WTC11 (cell line): ENCODE data around the gene BTN3A1. TPM values are rescaled to one million over a fixed set of nuclear protein-coding genes. Genes with fewer than 3 reads are reported as not detected.

Experiments used
- ATAC-seq: fragments of 200-7000 bp; cut with Tn5 transposase; 2 replicates; pipeline ENCODE4 v1.10.0; 2021; ENCODE audit warnings: mild to moderate bottlenecking, moderate library complexity
- CTCF ChIA-PET: fragments of 300-600 bp; sonication (Branson Sonifier 250); formaldehyde crosslinking; loops from one replicate; lab custom pipeline; 2021; ENCODE audit warnings: antibody characterized with exemption; lab: Charles Lee
- POLR2A ChIA-PET: fragments of 350-600 bp; sonication (Branson Sonifier 250); formaldehyde crosslinking; loops from one replicate; lab custom pipeline; 2021; ENCODE audit warnings: antibody characterized with exemption; lab: Charles Lee
- DNase-seq: peaks from one replicate; pipeline ENCODE4 v3.0.0; 2021; ENCODE audit warnings: low spot score
- H3K27ac Mint-ChIP-seq: 2 replicates; pipeline ENCODE4 v1.8.0; 2021; ENCODE audit warnings: mixed read lengths
- H3K27me3 Mint-ChIP-seq: 2 replicates; pipeline ENCODE4 v1.8.0; 2021; ENCODE audit warnings: low read depth, mild to moderate bottlenecking, moderate library complexity, mixed read lengths
- H3K36me3 Mint-ChIP-seq: 2 replicates; pipeline ENCODE4 v1.8.0; 2021; ENCODE audit warnings: mixed read lengths
- H3K4me1 Mint-ChIP-seq: 2 replicates; pipeline ENCODE4 v1.8.0; 2022; ENCODE audit warnings: mixed read lengths
- H3K4me3 Mint-ChIP-seq: 2 replicates; pipeline ENCODE4 v1.8.0; 2021; ENCODE audit warnings: mild to moderate bottlenecking, moderate library complexity, mixed read lengths
- H3K9me3 Mint-ChIP-seq: 2 replicates; pipeline ENCODE4 v1.8.0; 2021; ENCODE audit warnings: mixed read lengths
- AFF4 ChIP-seq: sonication (generic); formaldehyde crosslinking; IDR thresholded peaks from 2 replicates; pipeline ENCODE4 v1.8.1; 2023; ENCODE audit warnings: mild to moderate bottlenecking, missing genetic modification reagents, borderline replicate concordance
- ATF3 ChIP-seq: sonication (generic); formaldehyde crosslinking; conservative IDR thresholded peaks from 2 replicates; pipeline ENCODE4 v1.8.1; 2022; ENCODE audit warnings: mild to moderate bottlenecking, missing genetic modification reagents
- CREM ChIP-seq: sonication (generic); formaldehyde crosslinking; IDR thresholded peaks from 2 replicates; pipeline ENCODE4 v1.8.1; 2022; ENCODE audit warnings: mild to moderate bottlenecking, missing genetic modification reagents, moderate library complexity
- E2F1 ChIP-seq: sonication (generic); formaldehyde crosslinking; IDR thresholded peaks from 2 replicates; pipeline ENCODE4 v1.8.0; 2022; ENCODE audit warnings: mild to moderate bottlenecking, missing genetic modification reagents
- ELF4 ChIP-seq: sonication (generic); formaldehyde crosslinking; IDR thresholded peaks from 2 replicates; pipeline ENCODE4 v1.8.1; 2022; ENCODE audit warnings: low read depth, mild to moderate bottlenecking, moderate library complexity, missing genetic modification reagents
- GTF2I ChIP-seq: fragments of 250-450 bp; sonication (Bioruptor Pico); conservative IDR thresholded peaks from 2 replicates; pipeline ENCODE4 v1.4.0; 2021; ENCODE audit warnings: mild to moderate bottlenecking
- KAT7 ChIP-seq: sonication (generic); formaldehyde crosslinking; IDR thresholded peaks from 2 replicates; pipeline ENCODE4 v1.8.1; 2023; ENCODE audit warnings: missing genetic modification reagents, mild to moderate bottlenecking, borderline replicate concordance
- MAX ChIP-seq: sonication (generic); formaldehyde crosslinking; IDR thresholded peaks from 2 replicates; pipeline ENCODE4 v1.8.0; 2022; ENCODE audit warnings: mild to moderate bottlenecking, missing genetic modification reagents
- MYBL2 ChIP-seq: sonication (generic); formaldehyde crosslinking; IDR thresholded peaks from 2 replicates; pipeline ENCODE4 v1.8.1; 2023; ENCODE audit warnings: mild to moderate bottlenecking, moderate library complexity, missing genetic modification reagents
- NFE2L1 ChIP-seq: sonication (generic); formaldehyde crosslinking; IDR thresholded peaks from 2 replicates; pipeline ENCODE4 v1.8.1; 2023; ENCODE audit warnings: missing genetic modification reagents
- NFYB ChIP-seq: sonication (generic); formaldehyde crosslinking; conservative IDR thresholded peaks from 2 replicates; pipeline ENCODE4 v1.8.0; 2022; ENCODE audit warnings: low read depth, missing genetic modification reagents
- NR3C1 ChIP-seq: sonication (generic); formaldehyde crosslinking; conservative IDR thresholded peaks from 2 replicates; pipeline ENCODE4 v1.8.1; 2023; ENCODE audit warnings: low read depth, mild to moderate bottlenecking, missing genetic modification reagents
- OVOL2 ChIP-seq: fragments of 250-450 bp; sonication (Bioruptor Pico); IDR thresholded peaks from 2 replicates; pipeline ENCODE4 v1.9.0; 2021; ENCODE audit warnings: mild to moderate bottlenecking, borderline replicate concordance
- TP53 ChIP-seq: sonication (generic); formaldehyde crosslinking; IDR thresholded peaks from 2 replicates; pipeline ENCODE4 v1.8.1; 2023; ENCODE audit warnings: mild to moderate bottlenecking, missing genetic modification reagents
- ZNF121 ChIP-seq: sonication (generic); formaldehyde crosslinking; IDR thresholded peaks from 2 replicates; pipeline ENCODE4 v1.8.0; 2023; ENCODE audit warnings: missing genetic modification reagents
- ZNF532 ChIP-seq: fragments of 250-450 bp; sonication (Bioruptor Pico); IDR thresholded peaks from 2 replicates; pipeline ENCODE4 v1.9.0; 2021; ENCODE audit warnings: mild to moderate bottlenecking, borderline replicate concordance
- total RNA-seq: library from RNA; stranded (reverse); gene quantifications from 3 replicates; pipeline ENCODE4 v1.2.3, GENCODE V29; 2021
- TF ChIP-seq, protein P1 (sequence below): sonication (generic); formaldehyde crosslinking; IDR thresholded peaks from 2 replicates; pipeline ENCODE4 v1.8.0; 2023; ENCODE audit warnings: missing genetic modification reagents, mild to moderate bottlenecking, borderline replicate concordance

BTN3A1 gene
- total RNA-seq, 1 experiment from 2014 or later = 4.5 TPM

DNA sequence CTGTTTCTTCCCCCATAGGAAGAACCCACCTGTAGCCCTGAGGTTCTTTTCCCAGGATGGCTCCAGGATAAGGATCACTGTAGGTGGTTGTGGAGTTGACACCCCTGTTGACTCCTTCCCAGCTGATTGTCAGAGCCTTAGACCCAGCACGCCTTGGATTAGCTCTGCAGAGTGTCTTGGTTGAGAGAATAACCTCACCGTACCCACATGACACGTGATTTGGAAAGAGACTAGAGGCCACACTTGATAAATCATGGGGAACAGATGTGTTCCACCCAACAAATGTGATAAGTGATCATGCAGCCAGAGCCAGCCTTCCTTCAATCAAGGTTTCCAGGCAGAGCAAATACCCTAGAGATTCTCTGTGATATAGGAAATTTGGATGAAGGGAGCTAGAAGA is 12.2 kb downstream of the BTN3A1 start (continued):
- no peak for TF ChIP-seq MYBL2 (CRISPR knock-in tag)
- no peak for TF ChIP-seq AFF4 (CRISPR knock-in tag)
- no peak for TF ChIP-seq ZNF532 (CRISPR knock-in tag)
- TF ChIP-seq, all 79 proteins: peak for 0

GRCh38 chr6:26415036-26415614 is 13.1 kb downstream of the BTN3A1 start:
- Mint-ChIP-seq H3K4me1 (peaks cover 11% of the 10 kb centered on the region), H3K4me3 (no peak overlapping the region), H3K27ac (no peak overlapping the region), H3K36me3 (peaks cover 13% of the 10 kb centered on the region), H3K9me3 (peaks cover 29% of the 10 kb centered on the region), H3K27me3 (peaks cover 19% of the 10 kb centered on the region)
- POLR2A ChIA-PET = no interaction called here
- TF ChIP-seq E2F1 (CRISPR knock-in tag) = no peak
- ATAC-seq = no peak
- CTCF ChIA-PET = no interaction called here
- no peak for DNase-seq

GRCh38 chr6:26415791-26416190 is 13.7 kb downstream of the BTN3A1 start:
- peaks cover 13% of the 10 kb centered on the region for H3K36me3 Mint-ChIP-seq
- no peak for DNase-seq
- TF ChIP-seq NFE2L1 (CRISPR knock-in tag) (no peak), CREM (no peak), GTF2I (CRISPR knock-in tag) (no peak), MAX (no peak), KAT7 (CRISPR knock-in tag) (no peak), ZNF121 (CRISPR knock-in tag) (no peak), NFYB (CRISPR knock-in tag) (no peak), OVOL2 (CRISPR knock-in tag) (no peak), NR3C1 (CRISPR knock-in tag) (no peak), ATF3 (CRISPR knock-in tag) (no peak), TP53 (no peak), ELF4 (no peak)
- TF ChIP-seq, protein P1, sequence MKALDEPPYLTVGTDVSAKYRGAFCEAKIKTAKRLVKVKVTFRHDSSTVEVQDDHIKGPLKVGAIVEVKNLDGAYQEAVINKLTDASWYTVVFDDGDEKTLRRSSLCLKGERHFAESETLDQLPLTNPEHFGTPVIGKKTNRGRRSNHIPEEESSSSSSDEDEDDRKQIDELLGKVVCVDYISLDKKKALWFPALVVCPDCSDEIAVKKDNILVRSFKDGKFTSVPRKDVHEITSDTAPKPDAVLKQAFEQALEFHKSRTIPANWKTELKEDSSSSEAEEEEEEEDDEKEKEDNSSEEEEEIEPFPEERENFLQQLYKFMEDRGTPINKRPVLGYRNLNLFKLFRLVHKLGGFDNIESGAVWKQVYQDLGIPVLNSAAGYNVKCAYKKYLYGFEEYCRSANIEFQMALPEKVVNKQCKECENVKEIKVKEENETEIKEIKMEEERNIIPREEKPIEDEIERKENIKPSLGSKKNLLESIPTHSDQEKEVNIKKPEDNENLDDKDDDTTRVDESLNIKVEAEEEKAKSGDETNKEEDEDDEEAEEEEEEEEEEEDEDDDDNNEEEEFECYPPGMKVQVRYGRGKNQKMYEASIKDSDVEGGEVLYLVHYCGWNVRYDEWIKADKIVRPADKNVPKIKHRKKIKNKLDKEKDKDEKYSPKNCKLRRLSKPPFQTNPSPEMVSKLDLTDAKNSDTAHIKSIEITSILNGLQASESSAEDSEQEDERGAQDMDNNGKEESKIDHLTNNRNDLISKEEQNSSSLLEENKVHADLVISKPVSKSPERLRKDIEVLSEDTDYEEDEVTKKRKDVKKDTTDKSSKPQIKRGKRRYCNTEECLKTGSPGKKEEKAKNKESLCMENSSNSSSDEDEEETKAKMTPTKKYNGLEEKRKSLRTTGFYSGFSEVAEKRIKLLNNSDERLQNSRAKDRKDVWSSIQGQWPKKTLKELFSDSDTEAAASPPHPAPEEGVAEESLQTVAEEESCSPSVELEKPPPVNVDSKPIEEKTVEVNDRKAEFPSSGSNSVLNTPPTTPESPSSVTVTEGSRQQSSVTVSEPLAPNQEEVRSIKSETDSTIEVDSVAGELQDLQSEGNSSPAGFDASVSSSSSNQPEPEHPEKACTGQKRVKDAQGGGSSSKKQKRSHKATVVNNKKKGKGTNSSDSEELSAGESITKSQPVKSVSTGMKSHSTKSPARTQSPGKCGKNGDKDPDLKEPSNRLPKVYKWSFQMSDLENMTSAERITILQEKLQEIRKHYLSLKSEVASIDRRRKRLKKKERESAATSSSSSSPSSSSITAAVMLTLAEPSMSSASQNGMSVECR (CRISPR knock-in tag) = no peak

More at GRCh38 chr6:26415791-26416190, 13.7 kb downstream of the BTN3A1 start:
- CTCF ChIA-PET = no interaction called here
- no peak for ATAC-seq
- peaks cover 11% of the 10 kb centered on the region for H3K4me1 Mint-ChIP-seq
- POLR2A ChIA-PET = no interaction called here
- no peak overlapping the region for H3K4me3 Mint-ChIP-seq
- H3K9me3 Mint-ChIP-seq = peaks cover 29% of the 10 kb centered on the region
- H3K27me3 Mint-ChIP-seq = peaks cover 19% of the 10 kb centered on the region
- H3K27ac Mint-ChIP-seq = no peak overlapping the region
